Measurements from ENCODE around the gene CDX1.

GRCh38 chr5:150124596-150124995 is 42.0 kb upstream of the CDX1 start:
- TF ChIP-seq CTCF (IDR thresholded peaks at IDR 0.05) (no peak), POLR2A (IDR thresholded peaks at IDR 0.05) (no peak)
